Tibial nerve (tissue), 4 donors: ENCODE data around the gene AK8. TPM values are rescaled to one million over a fixed set of nuclear protein-coding genes. Genes with fewer than 3 reads are reported as not detected.

Source experiments
- DNase-seq, 2 donors: peaks; one replicate each; pipeline ENCODE4 v3.0.0-alpha.2; 2019; ENCODE audit warnings: low spot score in 2 of 2
- H3K27ac ChIP-seq, 4 donors: fragments of 200-600 bp; sonication (generic) in 3 of 4; one replicate each; pipeline ENCODE4 v1.5.1; 2017 to 2019; ENCODE audit warnings: mild to moderate bottlenecking in 1 of 4
- H3K27me3 ChIP-seq, 2 donors: fragments of 200-600 bp; sonication (generic) in 1 of 2; one replicate each; pipeline versions ENCODE4 v1.5.1 to v1.6.0; 2017 to 2019
- H3K36me3 ChIP-seq, 3 donors: fragments of 200-600 bp; sonication (generic); one replicate each; pipeline ENCODE4 v1.5.1; 2018 to 2019
- H3K4me1 ChIP-seq, 4 donors: fragments of 200-600 bp; sonication (generic) in 3 of 4; one replicate each; pipeline ENCODE4 v1.5.1; 2017 to 2019
- H3K4me3 ChIP-seq, 4 donors: fragments of 200-600 bp; sonication (generic) in 3 of 4; one replicate each; pipeline ENCODE4 v1.5.1; 2017 to 2019; ENCODE audit warnings: mild to moderate bottlenecking in 1 of 4, moderate library complexity in 1 of 4
- H3K9me3 ChIP-seq, 4 donors: fragments of 200-600 bp; sonication (generic) in 3 of 4; one replicate each; pipeline ENCODE4 v1.5.1; 2017 to 2019
- CTCF ChIP-seq, 5 experiments: fragments of 200-600 bp in 3 of 5; fragments of 450-650 bp in 2 of 5; sonication (generic) in 3 of 5; IDR thresholded peaks; one replicate each; pipeline ENCODE4 v1.5.1; 2016 to 2019; ENCODE audit warnings: antibody characterized with exemption in 5 of 5, mild to moderate bottlenecking in 3 of 5, moderate library complexity in 2 of 5
- EP300 ChIP-seq, 2 donors: sonication (generic); formaldehyde crosslinking; IDR thresholded peaks; one replicate each; pipeline ENCODE4 v1.6.1; 2017; ENCODE audit warnings: antibody characterized with exemption in 2 of 2, mild to moderate bottlenecking in 1 of 2
- POLR2A ChIP-seq, 2 donors: fragments of 450-650 bp; IDR thresholded peaks; one replicate each; pipeline ENCODE4 v1.6.1; 2017; ENCODE audit warnings: antibody characterized with exemption in 2 of 2, mild to moderate bottlenecking in 2 of 2, moderate library complexity in 2 of 2
- WGBS, 2 donors: methylation state at CpG; one replicate each; pipeline ENCODE4 v1.1.5; 2018; 5-methylcytosine and 5-hydroxymethylcytosine counted together
- total RNA-seq, 4 donors: library from RNA; depleted of rRNA; stranded (reverse); fragments of >200 nt; gene quantifications; one replicate each; pipeline ENCODE4 v1.1.0, GENCODE V29; 2016

Gene AK8
- total RNA-seq, 4 donors from 2014 or later: 0.30 to 4.3 (median 1.7) TPM

- Histone ChIP-seq H3K4me3 (no peak overlapping the region), H3K9me3 (no peaks in the 10 kb centered on the region), H3K27me3 (no peaks in the 10 kb centered on the region), H3K4me1 (peaks cover 0 to 12% (median 0%) of the 10 kb centered on the region in 4 donors), H3K27ac (no peak overlapping the region), H3K36me3 (peaks cover 0 to 94% (median 8%) of the 10 kb centered on the region in 3 donors)
- 65 to 66% methylated on average over 9 of the region's 9 CpGs for WGBS, 2 donors
- TF ChIP-seq EP300 (IDR thresholded peaks at IDR 0.05): no peak
- no peak for TF ChIP-seq POLR2A (IDR thresholded peaks at IDR 0.05)
- no peak for TF ChIP-seq CTCF (IDR thresholded peaks at IDR 0.05)
- no peak for DNase-seq
These were observed 17.1 kb upstream of the AK8 start for GRCh38 chr9:132894862-132895835.

- no peak for TF ChIP-seq EP300 (IDR thresholded peaks at IDR 0.05)
- no peak for TF ChIP-seq POLR2A (IDR thresholded peaks at IDR 0.05)
- TF ChIP-seq CTCF (IDR thresholded peaks at IDR 0.05): no peak
- Histone ChIP-seq H3K4me1 (peaks cover 0 to 12% (median 0%) of the 10 kb centered on the region in 4 donors), H3K36me3 (peaks cover 0 to 94% (median 8%) of the 10 kb centered on the region in 3 donors), H3K27me3 (no peaks in the 10 kb centered on the region), H3K9me3 (no peaks in the 10 kb centered on the region), H3K4me3 (no peak overlapping the region), H3K27ac (no peak overlapping the region)
- WGBS, 2 donors: 86 to 91% methylated on average over 5 of the region's 5 CpGs
- no peak for DNase-seq
These were observed 16.3 kb upstream of the AK8 start for GRCh38 chr9:132894346-132894745.

- no peak overlapping the region for H3K27ac ChIP-seq
- peaks cover 0 to 12% (median 0%) of the 10 kb centered on the region in 4 donors for H3K4me1 ChIP-seq
- no peak overlapping the region for H3K4me3 ChIP-seq
- no peaks in the 10 kb centered on the region for H3K9me3 ChIP-seq
- peaks cover 0 to 94% (median 0%) of the 10 kb centered on the region in 3 donors for H3K36me3 ChIP-seq
- DNase-seq: no peak
- H3K27me3 ChIP-seq: no peaks in the 10 kb centered on the region
- no peak for TF ChIP-seq CTCF (IDR thresholded peaks at IDR 0.05)
- TF ChIP-seq POLR2A (IDR thresholded peaks at IDR 0.05): no peak
- TF ChIP-seq EP300 (IDR thresholded peaks at IDR 0.05): no peak
- 69 to 76% methylated on average over 9 of the region's 9 CpGs for WGBS, 2 donors
These were observed 14.3 kb upstream of the AK8 start for GRCh38 chr9:132892400-132892799.

GRCh38 chr9:132888151-132888550 lies 10.1 kb upstream of the AK8 start:
- H3K9me3 ChIP-seq: no peaks in the 10 kb centered on the region
- WGBS, 2 donors: 93 to 98% methylated on average over 10 to 17 of the region's 18 CpGs
- no peak for TF ChIP-seq CTCF (IDR thresholded peaks at IDR 0.05)
- TF ChIP-seq EP300 (IDR thresholded peaks at IDR 0.05): no peak
- TF ChIP-seq POLR2A (IDR thresholded peaks at IDR 0.05): no peak
- peaks cover 0 to 89% (median 0%) of the 10 kb centered on the region in 3 donors for H3K36me3 ChIP-seq
- H3K4me1 ChIP-seq: no peaks in the 10 kb centered on the region
- no peak overlapping the region for H3K4me3 ChIP-seq
- DNase-seq: no peak
- no peaks in the 10 kb centered on the region for H3K27me3 ChIP-seq
- H3K27ac ChIP-seq: no peak overlapping the region
